ENCODE data around the gene USB1.

The USB1 gene

DNA sequence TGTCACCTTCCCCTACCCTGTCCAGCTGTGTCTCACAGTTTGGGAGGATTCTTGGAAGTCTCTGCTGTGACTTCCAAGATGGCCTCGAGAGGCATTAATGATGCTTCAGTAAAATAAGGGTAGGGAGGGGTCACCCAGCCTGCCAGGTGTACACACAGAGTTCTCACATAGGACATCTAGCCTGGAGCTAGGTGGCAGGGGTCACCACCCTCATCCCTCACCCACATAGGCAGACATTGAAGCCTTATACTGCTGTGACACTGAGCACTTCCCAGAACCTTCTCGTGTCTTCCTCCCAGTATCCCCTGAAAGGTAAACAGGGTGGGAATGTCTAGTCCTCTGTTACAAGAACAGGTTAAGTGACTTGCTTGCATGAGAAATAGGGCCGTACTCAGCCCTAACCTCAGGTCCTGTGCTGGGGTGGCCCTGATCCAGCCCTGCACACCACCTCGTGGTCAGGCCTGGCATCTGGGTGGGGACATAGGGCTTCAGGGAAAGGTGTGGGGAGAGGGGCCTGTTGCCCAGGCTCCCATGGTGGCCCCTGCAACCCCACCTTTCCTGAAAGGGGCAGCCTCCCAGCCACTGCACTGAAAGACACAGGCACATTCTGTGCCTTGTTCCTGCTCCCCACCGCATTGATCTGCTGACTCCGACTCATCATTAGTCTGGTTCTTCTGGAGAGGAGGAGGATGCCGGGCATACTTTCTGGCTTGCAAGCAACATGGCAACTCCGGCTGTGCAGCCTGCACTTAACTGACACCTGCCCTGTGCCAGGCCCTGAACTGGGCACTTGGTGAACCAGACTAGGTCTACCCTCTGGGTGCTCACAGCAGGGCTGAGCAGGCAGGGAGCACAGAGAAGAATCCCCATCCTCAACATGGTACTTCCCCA lies 20.7 kb downstream of the USB1 start:
- DNase-seq, result no peak

DNA sequence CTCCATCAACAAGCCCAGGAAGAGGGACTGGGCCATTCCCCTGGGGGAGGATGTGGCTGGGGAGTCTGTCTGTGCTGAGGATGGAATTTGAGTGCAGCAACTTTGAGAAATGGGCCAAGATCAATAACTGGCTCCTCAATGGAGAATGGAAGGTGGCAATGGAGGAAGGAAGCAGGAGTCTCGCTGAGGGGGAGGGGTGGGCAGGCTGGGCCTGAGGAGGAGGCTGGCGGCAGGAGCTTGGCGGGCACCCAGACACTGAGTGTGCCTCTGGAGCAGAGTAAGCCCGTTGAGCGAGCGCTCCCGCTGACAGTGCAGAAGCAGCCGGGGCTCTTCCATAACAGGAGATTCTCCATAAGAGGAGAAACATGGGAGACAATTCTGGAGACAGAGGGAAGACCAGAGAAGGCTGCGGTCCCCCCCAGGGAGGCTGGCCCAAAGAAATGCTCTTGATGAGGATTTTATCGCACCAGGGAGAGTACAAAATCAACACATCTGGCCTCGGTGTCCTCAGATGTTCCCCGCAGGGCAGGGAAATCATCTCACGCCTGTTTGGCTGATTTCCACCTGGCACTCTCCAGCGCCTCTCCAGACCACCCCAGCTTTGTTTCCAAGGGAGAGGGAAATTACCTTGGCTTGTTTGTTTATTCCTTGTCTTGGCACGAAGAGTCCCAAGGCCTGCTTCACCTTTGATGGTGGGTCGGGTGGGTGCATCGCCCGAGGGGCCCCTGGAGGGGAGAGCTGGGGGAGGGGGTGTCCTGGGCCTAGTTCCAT lies 21.6 kb downstream of the USB1 start:
- DNase-seq, result peak; percentile 83

DNA sequence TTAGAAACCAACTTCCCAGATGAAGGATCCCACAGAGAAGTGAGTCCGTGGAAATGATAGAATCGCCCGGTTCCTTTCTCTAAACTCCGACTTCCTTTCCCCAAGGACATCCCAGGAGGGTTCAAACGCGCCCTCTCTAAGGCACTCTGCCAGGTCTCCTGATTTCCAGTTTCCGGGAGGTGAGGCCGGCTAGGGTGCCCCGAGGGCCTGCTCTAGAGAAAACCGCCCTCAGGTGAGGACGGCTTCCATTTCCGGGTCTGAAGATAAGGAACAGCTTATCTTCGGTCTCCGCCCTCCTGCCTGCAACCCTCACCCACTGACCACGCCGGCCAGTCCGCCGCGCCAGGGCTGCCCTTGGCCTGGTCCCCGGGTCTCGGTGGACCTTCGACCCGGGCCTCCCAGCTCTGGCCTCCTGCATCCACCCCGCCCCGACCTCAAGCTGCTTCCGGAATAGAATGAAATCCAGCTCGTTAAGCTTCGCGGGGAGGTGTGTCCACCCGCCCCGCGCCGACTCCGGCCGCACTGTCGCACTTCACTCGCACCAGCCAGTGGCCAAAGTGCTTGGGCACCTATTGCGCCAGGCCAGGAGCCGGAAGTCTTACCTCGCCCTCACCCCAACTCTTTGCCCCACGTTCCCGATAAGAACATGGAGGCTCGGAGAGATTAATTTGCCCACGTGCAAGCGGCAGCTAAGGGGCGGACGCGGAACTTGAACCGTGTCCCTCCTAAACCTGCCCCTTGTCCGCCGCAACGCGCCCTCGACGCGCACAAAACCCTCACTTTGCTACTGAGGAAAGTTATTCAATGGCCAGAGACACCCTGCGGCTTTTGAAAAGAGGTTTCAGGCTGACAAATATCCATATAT lies 23.5 kb downstream of the USB1 start:
- DNase-seq, result no peak

DNA sequence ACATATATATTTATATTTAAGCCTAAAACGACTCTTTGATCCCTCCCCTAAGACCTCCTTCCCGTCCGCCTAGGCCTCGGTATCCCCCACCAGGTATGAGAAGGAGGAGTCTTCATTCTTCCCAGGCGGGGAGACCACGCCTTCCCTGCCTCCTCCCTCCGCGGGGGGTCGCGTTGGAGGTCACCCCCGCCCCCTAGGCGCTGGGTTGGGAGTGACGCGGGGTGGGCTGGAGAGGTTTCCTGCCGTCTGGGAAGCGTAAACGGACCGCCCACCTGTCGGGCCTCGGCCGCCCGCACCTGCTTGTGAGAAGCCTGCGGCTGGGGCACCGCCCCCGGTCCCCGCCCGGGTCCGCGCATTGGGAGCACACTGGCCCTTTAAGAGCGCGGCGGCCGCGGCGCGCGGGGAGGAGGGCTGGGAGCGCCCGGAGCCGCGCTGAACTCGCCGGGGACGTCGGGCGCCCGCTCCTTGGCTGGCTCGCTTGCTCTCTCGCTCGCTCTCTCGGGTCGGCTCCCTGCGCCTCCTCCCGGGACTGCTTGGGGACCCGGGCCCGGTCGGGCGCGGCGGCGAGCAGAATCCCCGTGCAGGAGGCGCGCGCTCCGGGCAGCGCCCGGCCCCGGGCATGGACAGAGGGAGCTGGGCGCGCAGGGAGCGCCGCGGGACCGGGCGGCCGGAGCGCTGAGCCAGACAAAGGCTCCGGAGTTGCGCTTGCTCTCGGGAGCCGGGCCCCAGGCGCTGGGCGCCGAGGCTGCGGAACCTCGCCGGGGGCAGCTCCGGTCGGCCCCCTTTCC lies 24.3 kb downstream of the USB1 start, which contains the start of gene MMP15:
Gene MMP15 (plus strand): TSS at position 404 of the 788 bp plus-strand sequence. CDS start 597 bp downstream, outside the sequence.
- peak; percentile 26 for DNase-seq

DNA sequence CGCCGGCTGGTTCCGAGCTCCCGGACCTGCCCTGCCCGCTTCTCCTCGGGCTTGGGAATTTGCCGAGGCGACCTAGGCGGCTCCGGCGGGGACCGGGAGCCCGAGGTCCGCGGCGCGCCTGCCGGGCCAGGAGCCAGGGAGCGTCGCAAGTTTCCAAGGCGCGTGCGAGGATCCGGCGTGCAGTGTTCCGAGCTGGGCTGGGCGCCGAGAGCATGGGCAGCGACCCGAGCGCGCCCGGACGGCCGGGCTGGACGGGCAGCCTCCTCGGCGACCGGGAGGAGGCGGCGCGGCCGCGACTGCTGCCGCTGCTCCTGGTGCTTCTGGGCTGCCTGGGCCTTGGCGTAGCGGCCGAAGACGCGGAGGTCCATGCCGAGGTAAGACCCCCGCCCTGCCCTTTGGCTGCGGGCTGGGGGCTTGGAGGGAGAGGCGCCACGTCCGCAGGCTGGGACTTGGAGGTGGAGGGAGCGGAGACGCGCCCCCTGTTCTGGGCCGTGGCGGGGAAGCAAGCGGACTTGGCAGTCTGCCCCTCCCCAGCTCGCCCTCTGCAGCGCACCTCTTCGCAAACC lies 25.0 kb downstream of the USB1 start:
- no peak for DNase-seq

DNA sequence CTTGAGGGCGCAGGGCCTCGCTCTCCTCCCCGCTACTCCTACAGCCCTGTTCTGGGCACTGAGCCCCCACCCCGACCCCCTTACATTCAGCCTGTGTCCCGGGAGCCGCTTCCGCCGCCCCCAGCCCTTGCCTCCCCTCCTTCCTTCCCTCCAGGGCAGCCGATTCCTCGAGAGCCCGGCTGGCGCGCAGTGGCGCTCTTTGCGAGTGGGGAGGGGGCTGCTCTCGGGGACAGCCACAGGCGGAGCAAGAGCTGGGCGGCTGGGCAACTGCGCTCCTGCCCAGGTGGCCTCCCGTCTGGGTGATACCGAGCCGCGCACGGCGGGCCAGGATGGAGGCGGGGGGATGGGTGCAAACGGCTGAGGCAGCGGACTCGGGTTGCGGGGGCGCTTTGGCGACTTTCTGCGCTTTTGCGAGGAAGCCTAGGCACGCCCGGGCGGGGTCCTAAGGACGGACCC lies 25.5 kb downstream of the USB1 start:
- DNase-seq, result no peak

DNA sequence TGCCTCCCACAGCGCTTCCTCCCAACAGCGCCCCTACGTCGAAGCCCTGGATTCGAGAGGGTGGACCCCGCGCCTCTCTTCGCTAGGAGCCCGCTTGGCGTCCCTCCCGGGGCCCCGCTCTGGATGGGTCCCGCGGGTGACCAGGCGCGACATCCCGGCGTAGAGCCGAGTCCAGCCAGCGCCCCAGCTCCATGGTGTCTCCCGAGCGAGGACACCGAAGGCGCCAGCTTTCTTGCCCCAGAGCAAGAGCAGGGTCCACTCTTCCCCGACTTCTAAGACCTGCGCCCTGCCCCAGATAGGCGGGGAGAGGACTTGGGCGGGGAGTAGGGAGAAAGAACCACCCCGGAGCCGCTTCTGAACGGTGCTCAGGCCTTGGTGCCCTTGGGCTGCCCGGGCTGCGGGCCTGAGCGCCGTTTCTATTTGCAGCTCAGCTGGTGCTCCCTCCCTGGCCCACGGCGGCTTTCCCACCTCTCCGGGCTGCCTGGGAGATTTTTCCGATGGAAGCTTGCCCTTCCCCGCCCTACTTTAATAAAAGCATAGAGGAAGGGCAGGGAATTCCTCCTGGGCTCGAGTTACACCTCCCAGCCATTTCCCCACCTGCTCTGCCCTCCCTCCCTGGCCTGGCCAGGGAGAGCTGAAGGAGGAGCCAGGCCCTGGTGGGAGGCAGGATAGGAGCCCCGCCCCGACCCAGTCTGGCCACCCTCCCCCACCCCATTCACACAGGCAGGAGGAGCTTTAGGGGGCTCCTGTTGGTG lies 26.1 kb downstream of the USB1 start:
- DNase-seq, result no peak

DNA sequence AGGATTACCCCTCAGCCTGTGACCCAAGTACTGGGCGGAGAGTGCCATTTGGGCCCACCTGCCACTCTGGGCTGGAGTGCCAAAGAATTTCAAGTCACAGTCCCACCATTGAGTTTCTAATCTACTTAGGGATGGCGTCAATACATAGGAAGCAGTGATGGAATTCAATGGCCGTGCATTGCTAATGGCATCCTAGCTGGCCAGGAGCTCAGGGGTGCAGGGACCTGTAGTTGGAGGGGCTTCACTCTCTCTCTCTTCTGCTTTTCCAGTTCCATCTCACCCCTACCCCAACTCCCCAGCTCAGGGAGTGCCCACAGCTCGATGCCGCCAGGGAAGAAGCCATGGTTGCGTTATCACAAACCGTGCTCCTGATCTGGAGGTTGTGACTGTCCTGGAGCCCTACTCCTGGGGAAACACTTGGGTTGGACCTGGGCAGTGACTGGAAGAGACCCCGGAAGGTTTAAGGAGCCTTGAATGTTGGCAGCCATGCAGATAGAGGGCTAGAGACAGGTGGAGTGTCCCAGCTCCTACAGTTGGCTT lies 26.8 kb downstream of the USB1 start:
- no peak for DNase-seq

DNA sequence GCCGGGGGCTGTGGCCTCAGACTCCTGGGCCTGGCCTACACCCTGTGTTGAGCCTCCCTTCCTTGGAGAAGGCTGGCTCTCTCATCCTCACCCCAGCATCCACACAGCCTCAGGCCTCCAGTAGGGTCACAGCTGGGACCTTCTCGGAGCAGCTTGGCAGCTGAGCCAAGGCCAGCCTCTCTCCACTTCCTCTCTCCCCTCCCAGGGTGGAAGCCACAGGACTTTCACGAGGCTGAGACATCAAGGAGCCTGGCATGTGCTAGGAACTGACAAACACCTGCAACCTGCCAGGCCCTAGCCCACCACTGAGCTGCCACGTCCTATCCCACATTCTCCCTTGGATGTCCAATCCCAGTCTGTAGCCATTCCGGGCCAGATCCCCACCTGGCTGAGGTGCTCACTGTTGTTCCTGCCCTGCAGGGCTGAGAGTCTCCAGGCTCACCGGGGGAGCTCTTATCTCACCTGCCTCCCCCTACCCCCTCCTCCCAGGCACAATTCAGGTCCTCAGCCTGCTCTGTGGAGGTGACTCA lies 27.4 kb downstream of the USB1 start:
- no peak for DNase-seq

DNA sequence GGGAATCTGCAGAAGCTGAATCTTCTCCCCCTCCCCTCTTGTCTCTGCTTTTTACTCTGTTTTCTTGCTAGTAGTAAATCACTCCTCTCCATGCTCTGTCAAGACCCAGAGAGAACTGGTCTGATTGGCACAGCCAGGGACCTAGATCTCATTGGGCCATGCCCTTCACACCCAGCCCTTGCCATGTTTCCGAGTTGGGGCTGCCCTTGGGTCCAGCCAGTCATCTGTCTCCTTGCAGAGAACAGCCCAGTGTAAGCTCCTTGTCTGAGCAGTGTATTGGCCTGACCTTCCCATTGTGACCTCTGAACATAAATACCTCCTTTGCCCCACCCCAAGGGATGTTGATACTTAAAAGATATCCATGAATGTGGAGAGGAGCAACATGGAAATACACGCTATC lies 28.2 kb downstream of the USB1 start:
- DNase-seq, result no peak

DNA sequence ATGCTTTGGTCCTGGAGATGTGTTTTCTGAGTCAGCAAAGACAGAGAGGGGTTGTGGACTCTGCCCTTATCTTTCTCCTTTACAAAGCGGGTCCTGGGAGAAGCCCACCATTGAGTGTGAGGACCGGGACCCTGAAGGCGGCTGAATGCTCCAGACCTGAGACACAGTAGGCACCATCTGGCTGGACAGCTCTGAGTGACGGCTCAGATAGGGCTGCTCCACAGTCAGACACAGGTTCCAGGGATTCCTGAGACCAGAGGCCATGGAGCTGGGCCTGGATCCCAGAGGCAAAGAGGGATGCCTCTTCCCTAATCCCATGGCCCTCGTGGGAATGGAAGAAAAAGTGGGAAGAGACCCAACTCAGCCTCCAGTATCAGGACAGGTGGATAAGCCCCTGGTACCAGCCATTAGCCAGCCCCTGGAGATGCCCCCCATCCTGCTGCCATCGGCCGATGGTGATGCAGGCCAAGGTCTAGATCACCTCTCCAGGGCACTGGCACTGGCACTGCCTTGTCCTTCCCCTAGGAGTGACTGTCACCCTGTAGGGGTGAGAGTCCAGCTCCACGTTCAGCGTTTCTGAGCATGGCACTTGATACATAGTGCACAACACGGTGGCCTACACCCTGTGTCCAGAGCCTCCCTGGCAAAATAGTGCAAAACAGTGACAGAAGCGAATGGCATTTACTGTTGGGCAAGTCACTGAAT lies 29.1 kb downstream of the USB1 start:
- no peak for DNase-seq

DNA sequence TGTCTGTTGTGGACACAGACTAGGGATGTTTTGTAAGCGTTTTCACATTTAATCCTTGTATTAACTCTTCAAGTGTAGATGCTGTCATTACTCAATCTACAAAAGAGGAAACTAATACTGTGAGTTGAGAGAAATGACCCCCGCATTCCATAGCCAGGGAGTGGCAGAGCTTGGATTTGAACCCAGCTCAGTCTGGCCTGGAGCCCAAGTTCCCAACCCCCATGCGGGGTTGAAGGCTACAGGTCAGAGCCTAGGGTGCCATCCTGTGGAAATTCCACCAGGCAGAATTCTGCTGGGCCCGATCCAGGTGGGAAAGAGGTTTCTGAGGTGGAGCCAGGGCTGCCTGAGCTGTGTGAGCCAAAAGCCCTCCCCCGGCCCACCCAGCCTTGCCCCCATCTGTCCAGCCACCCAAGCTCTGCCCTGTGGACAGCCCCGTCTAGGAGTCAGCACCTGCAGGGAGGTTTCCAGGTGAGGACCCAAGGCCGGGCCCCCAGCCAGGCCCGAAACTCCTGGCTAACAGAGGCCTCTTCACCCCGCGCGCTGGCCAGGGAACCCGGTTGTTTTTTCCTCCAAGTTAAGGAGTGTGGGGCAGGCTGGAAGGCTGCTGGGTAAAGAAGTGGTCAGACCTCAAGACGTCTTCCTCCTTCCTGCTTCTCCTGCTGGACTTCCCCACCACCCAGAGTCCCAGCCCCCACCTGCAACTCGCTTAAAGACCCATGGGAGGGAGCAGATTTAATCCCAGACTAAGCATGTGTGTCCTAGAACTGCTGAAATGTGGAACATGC lies 30.0 kb downstream of the USB1 start:
- no peak for DNase-seq

DNA sequence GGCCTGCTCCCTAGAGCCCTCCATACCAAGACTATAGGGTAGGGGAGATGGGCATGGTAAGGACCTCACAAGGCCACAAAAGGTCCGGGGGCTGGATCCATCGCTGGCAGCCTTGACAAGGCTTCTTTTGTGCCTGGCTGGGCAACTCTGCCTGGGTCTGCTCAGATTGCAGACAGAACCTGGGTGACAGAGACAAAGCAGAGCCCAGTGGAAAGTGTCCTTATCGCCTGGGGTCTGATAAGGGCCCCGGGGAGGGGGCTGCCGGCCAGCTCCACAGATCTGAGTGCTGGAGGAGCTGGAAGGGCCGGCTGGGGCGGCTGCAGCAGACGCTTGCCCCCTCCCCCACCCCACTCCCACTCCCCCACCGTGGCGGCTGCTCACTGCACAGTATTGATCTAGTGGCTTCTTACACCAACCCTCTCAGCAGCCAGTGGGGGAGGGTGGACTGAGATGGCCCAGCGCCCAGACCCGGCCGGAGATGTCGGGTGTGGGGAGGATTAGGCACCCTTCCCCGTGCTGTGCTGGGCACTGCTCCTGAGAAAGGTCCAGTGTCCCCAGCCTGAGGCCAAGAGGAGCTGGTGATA lies 31.6 kb downstream of the USB1 start:
- no peak for DNase-seq

DNA sequence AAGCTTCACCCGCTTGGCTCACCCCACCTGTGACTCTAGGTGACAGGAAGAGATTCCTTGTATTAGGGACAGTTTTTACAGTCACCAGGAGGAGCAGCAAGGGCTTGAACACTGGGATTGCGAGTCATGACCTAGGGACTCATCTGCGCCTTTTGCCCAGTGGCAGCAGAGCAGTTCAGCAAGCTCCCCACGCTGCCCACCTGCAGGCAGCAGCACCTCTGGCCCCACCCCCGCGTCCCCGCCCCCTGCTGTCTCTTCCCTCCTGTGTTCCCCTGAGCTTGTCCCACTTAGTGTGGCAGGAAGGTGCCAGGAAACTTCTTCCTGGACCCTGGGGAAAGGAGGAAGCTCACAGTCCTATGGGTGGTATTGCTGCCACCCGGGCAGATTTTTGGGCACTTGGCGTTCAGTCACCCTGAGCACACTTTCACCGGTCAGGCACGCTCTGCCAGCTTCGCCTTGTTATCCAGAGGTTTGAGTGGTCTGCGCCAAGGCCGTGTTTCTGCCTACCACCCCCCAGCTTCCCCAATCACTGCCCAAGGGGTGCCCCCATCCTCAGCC lies 33.0 kb downstream of the USB1 start:
- DNase-seq, result no peak

DNA sequence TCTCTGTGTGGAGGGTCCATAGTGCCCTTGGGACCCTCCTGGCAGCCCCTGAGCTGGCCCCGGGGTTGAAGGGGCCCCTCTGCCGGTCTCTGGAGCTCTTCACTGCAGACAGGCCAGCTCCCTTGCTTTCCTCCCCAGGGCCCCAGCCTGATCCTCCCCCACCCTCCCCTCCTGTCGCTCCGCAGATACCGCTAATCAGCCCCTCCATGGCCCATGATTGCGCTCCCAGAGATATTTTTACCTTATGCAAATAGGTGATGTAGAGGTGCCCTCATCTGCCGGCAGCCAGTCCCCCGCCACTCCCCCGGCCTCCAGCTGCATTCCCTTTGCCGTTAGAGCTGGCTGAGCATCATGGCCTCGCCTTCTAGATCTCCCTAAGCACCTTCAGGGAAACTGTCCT lies 33.6 kb downstream of the USB1 start:
- no peak for DNase-seq

DNA sequence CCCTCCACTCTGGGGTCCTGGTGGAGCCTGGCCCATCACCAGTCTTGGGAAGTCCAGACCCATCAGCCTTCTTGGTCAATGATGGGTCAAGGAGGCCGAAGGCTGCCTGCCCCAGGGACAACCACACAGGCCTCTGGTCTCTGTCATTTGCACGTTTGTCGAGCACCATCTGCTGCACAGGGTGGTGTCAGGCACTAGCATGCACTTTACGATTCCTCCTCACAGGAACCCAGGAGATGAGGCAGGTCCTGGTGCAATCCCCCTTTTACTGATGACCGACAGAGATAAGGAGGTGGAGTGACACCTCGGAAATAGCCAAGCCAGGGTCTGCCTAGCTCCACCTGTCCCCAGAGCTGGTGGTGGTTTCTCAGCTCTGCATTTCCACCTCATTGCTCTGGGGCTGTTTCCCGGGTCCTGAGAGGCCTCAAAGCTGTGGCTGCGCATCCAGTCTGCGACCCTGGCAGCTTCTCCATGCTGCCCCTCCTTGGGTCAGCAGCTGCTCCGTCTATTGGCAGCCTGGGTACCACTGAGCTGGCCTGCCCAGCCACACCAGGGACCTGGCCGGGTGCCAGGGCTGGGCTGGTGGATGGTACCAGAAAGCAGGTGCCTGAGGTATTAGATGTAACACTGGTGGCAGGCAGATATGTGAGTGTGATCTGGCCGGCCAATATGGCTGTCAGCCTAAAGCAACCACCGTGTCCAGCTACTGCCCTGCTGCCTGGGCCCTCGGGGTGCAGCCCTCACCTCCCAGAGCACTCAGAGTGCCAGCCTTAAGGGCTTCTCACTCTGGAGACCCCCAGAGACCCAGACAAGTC lies 34.4 kb downstream of the USB1 start:
- DNase-seq, result no peak

DNA sequence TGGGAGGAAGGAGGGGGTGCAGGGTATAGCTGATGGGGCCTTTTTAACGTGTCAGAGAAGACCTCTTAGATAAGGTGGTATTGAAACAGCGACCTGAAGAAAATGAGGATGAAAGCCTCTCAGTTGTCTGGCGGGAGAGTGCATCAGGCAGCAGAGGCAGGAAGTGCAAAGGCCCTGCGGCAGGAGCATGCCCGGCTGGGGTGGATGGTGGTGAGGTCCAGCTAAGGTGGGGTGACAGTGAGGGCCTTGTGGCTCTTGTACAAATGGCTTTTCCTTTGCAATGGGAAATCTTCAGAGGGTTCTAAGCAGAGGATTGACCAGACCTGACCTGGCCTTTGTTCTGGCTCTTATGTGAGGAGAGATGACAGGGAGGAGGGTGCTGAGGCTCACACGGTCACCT lies 35.7 kb downstream of the USB1 start:
- DNase-seq, result no peak
